ENCODE results near the gene PTPRE. TPM values are rescaled to one million over a fixed set of nuclear protein-coding genes. Genes with fewer than 3 reads are reported as not detected.

Gene PTPRE
- total RNA-seq, 6 donors from 2014 or later = 49.9 to 89.2 (median 64.2) TPM

DNA sequence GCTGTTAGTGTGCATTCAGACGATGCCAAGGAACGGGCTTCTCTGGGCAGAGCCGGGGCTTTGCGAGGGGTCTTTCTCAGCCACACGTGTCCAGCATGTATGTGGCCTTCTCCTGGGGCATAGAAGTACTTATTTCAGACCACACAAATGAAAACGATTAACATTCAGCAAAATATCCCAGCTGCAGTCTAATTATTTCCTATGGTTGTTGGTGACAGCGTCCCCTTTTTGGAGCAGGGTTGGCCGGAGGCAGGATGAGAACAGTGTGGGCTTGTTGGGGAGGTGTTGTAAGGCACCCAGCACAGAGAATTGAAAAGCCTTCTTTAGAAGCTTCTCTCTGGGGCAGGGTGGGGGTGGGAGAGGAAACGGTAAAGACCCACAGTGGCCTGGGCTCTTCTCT, 54.2 kb downstream of the PTPRE start:
- DNase-seq (no peak), ATAC-seq (ENCODE audit: low FRiP score in 2 of 2) (no peak)
- WGBS, 2 donors = 74 to 76% methylated on average over 9 of the region's 9 CpGs
- Histone ChIP-seq H3K27ac (no peak overlapping the region), H3K27me3 (no peaks in the 10 kb centered on the region), H3K4me3 (no peak overlapping the region), H3K9me3 (no peaks in the 10 kb centered on the region), H3K36me3 (no peaks in the 10 kb centered on the region), H3K4me1 (no peaks in the 10 kb centered on the region)
- no peak for TF ChIP-seq POLR2AphosphoS5 (IDR thresholded peaks at IDR 0.05)
- no peak for TF ChIP-seq EP300 (IDR thresholded peaks at IDR 0.05)
- TF ChIP-seq CTCF (IDR thresholded peaks at IDR 0.05) = no peak
- TF ChIP-seq POLR2A (IDR thresholded peaks at IDR 0.05) = no peak

DNA sequence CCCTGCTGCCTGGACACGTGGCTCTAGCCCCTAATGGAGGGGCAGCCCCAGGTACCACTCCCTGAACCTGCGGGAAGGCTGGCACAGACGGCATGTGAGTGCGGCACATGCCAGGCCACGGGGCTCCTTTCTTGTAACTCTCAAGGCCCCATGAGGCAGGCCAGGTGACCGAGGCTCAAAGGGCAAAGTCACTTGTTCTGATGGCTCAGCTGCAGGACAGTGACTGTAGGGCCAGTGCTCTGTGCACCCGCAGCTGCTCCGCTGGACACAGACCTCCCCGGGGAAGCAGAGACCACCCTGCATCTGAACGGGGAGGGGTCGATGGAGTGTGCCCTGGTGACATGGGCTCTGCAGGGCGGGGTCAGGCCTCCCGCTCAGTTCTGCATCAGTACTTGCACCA, 55.3 kb downstream of the PTPRE start:
- no peaks in the 10 kb centered on the region for H3K36me3 ChIP-seq
- H3K27ac ChIP-seq = no peak overlapping the region
- peak in 1 of 2 donors; percentile 50 for DNase-seq
- no peak for ATAC-seq (ENCODE audit: low FRiP score in 2 of 2)
- no peak overlapping the region for H3K4me3 ChIP-seq
- H3K9me3 ChIP-seq = no peaks in the 10 kb centered on the region
- WGBS, 2 donors = 91 to 93% methylated on average over 8 to 13 of the region's 13 CpGs
- H3K27me3 ChIP-seq = no peaks in the 10 kb centered on the region
- no peaks in the 10 kb centered on the region for H3K4me1 ChIP-seq
- no peak for TF ChIP-seq CTCF (IDR thresholded peaks at IDR 0.05)
- TF ChIP-seq POLR2A (IDR thresholded peaks at IDR 0.05) = no peak
- no peak for TF ChIP-seq EP300 (IDR thresholded peaks at IDR 0.05)
- TF ChIP-seq POLR2AphosphoS5 (IDR thresholded peaks at IDR 0.05) = no peak

DNA sequence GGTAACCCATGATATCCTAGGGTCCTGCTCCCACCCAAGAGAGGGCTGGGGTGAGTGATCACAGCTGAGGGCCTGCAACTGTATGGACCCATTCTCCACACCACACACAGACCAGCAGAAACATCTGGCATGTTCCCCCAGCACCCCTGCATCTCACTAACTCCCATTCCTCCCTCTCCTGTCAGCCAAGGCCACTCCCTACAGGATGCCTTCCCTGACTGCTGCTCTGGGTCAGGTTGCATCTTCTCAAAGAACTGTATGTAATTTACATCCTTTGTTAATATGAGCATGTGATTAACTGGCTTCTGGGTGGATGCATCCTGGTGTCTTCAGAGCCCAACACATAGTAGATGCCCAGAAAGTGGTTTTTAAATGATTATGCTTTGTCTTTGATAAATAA, 56.2 kb downstream of the PTPRE start:
- ATAC-seq (ENCODE audit: low FRiP score in 2 of 2) (no peak), DNase-seq (no peak)
- no peaks in the 10 kb centered on the region for H3K36me3 ChIP-seq
- TF ChIP-seq POLR2A (IDR thresholded peaks at IDR 0.05) = no peak
- TF ChIP-seq EP300 (IDR thresholded peaks at IDR 0.05) = no peak
- no peak for TF ChIP-seq POLR2AphosphoS5 (IDR thresholded peaks at IDR 0.05)
- TF ChIP-seq CTCF (IDR thresholded peaks at IDR 0.05) = no peak
- H3K27ac ChIP-seq = no peak overlapping the region
- H3K9me3 ChIP-seq = no peaks in the 10 kb centered on the region
- peaks cover 0 to 7% (median 6%) of the 10 kb centered on the region in 4 donors for H3K4me1 ChIP-seq
- no peaks in the 10 kb centered on the region for H3K27me3 ChIP-seq
- H3K4me3 ChIP-seq = no peak overlapping the region

DNA sequence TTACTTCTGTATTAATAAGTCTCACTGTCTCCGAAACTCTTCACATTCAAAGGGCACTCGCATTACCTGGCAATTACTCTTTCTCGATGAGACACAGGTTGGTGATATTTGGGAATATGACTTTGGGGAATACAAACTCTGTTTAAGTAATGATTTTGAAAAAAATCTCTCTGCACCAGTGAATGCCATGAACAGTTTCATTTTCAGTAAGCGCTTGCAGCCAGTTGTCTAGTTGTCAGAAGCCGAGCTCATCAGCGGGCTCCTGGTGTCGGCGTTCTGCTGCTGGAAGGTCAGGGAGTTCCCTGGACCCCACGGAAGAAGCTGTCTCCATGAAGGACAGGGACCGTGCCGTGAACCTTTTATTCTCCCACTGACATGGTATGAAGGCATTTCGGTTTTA, 57.7 kb downstream of the PTPRE start:
- DNase-seq (no peak), ATAC-seq (ENCODE audit: low FRiP score in 2 of 2) (no peak)
- H3K27me3 ChIP-seq = no peaks in the 10 kb centered on the region
- no peak for TF ChIP-seq POLR2A (IDR thresholded peaks at IDR 0.05)
- no peak for TF ChIP-seq EP300 (IDR thresholded peaks at IDR 0.05)
- TF ChIP-seq CTCF (IDR thresholded peaks at IDR 0.05) = no peak
- TF ChIP-seq POLR2AphosphoS5 (IDR thresholded peaks at IDR 0.05) = no peak
- H3K4me1 ChIP-seq = peaks cover 0 to 13% (median 11%) of the 10 kb centered on the region in 4 donors
- H3K4me3 ChIP-seq = peak overlapping the region in 1 of 4 donors; percentile 12
- no peaks in the 10 kb centered on the region for H3K9me3 ChIP-seq
- no peak overlapping the region for H3K27ac ChIP-seq
- H3K36me3 ChIP-seq = no peaks in the 10 kb centered on the region
- 71 to 77% methylated on average over 12 of the region's 12 CpGs for WGBS, 2 donors

DNA sequence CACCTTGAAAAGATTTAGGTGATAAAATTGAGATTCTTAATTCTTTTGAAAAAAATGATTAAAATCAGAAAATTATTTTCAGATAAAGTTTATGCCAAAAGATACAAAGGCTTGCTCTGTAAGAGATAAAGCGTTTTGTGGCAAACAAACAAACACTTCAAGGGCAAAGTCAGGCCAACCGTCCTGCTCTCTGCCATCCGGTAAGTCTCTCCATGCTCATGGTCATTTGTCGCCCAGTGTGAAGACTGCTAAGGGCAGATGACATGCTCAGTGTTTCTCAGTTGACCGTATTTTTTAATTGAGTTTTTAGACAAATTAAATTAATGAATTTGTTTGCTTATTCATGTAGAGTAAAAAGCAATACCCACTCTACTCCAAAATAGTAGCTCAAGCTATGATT, 60.0 kb downstream of the PTPRE start:
- WGBS, 2 donors = 91 to 95% methylated on average over 5 of the region's 5 CpGs
- ATAC-seq (ENCODE audit: low FRiP score in 2 of 2) (no peak), DNase-seq (no peak)
- Histone ChIP-seq H3K27me3 (no peaks in the 10 kb centered on the region), H3K27ac (no peak overlapping the region), H3K4me1 (peaks cover 3 to 13% (median 11%) of the 10 kb centered on the region in 4 donors), H3K9me3 (no peaks in the 10 kb centered on the region), H3K4me3 (no peak overlapping the region), H3K36me3 (no peaks in the 10 kb centered on the region)
- TF ChIP-seq CTCF (IDR thresholded peaks at IDR 0.05) (no peak), POLR2AphosphoS5 (IDR thresholded peaks at IDR 0.05) (no peak), EP300 (IDR thresholded peaks at IDR 0.05) (no peak), POLR2A (IDR thresholded peaks at IDR 0.05) (no peak)

Measured in upper lobe of left lung (tissue), 6 donors.